ENCODE results near the gene ETFB.

The ETFB gene

GRCh38 chr19:51325161-51325976 is 40.8 kb downstream of the ETFB start:
- TF ChIP-seq CTCF (IDR thresholded peaks at IDR 0.05; ENCODE audit: borderline replicate concordance, insufficient read depth, low read depth, low read length) = no peak
- H3K4me3 ChIP-seq (ENCODE audit: low read depth, low read length) = no peak overlapping the region

- TF ChIP-seq CTCF (IDR thresholded peaks at IDR 0.05; ENCODE audit: borderline replicate concordance, insufficient read depth, low read depth, low read length) = no peak
- no peak overlapping the region for H3K4me3 ChIP-seq (ENCODE audit: low read depth, low read length)
Observed at GRCh38 chr19:51324167-51324481, 42.1 kb downstream of the ETFB start.

- no peak overlapping the region for H3K4me3 ChIP-seq (ENCODE audit: low read depth, low read length)
- no peak for TF ChIP-seq CTCF (IDR thresholded peaks at IDR 0.05; ENCODE audit: borderline replicate concordance, insufficient read depth, low read depth, low read length)
Observed at GRCh38 chr19:51323481-51324166, 42.6 kb downstream of the ETFB start.

- no peak for TF ChIP-seq CTCF (IDR thresholded peaks at IDR 0.05; ENCODE audit: borderline replicate concordance, insufficient read depth, low read depth, low read length)
- H3K4me3 ChIP-seq (ENCODE audit: low read depth, low read length) = no peak overlapping the region
Observed at GRCh38 chr19:51321799-51322198, 44.4 kb downstream of the ETFB start.

- no peak for TF ChIP-seq CTCF (IDR thresholded peaks at IDR 0.05; ENCODE audit: borderline replicate concordance, insufficient read depth, low read depth, low read length)
- no peak overlapping the region for H3K4me3 ChIP-seq (ENCODE audit: low read depth, low read length)
Observed at GRCh38 chr19:51320280-51320657, 45.9 kb downstream of the ETFB start.

GRCh38 chr19:51319649-51320279 is 46.4 kb downstream of the ETFB start:
- no peak for TF ChIP-seq CTCF (IDR thresholded peaks at IDR 0.05; ENCODE audit: borderline replicate concordance, insufficient read depth, low read depth, low read length)
- no peak overlapping the region for H3K4me3 ChIP-seq (ENCODE audit: low read depth, low read length)

Measured in GM12875 (cell line).